ENCODE measurements around the gene TTF2.

- TF ChIP-seq, protein P1, sequence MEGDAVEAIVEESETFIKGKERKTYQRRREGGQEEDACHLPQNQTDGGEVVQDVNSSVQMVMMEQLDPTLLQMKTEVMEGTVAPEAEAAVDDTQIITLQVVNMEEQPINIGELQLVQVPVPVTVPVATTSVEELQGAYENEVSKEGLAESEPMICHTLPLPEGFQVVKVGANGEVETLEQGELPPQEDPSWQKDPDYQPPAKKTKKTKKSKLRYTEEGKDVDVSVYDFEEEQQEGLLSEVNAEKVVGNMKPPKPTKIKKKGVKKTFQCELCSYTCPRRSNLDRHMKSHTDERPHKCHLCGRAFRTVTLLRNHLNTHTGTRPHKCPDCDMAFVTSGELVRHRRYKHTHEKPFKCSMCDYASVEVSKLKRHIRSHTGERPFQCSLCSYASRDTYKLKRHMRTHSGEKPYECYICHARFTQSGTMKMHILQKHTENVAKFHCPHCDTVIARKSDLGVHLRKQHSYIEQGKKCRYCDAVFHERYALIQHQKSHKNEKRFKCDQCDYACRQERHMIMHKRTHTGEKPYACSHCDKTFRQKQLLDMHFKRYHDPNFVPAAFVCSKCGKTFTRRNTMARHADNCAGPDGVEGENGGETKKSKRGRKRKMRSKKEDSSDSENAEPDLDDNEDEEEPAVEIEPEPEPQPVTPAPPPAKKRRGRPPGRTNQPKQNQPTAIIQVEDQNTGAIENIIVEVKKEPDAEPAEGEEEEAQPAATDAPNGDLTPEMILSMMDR (IDR thresholded peaks at IDR 0.05), result no peak
- no peak for TF ChIP-seq POLR2A (IDR thresholded peaks at IDR 0.05)
Measured at GRCh38 chr1:117070124-117070523, 10.0 kb downstream of the TTF2 start.
